ENCODE results near the gene SLC6A5.

DNA sequence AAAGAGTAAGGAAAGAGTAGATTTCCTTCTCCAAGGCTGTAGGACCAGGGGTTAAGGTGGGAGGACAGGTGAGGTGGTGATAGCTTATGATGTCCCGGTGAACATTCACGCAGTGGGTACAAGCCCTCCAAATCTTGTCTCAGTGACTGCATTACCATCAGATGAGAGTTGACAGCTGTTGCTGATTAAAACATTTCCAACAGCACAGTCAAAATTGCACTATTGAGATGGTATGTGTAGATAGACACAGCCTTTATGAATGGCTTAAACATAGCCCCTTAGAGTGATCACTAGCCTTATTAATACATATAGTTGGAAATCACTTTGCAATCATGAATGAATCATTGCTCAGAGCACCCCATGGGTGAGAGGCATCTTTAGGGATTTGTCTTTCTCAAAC, 77.2 kb downstream of the SLC6A5 start:
- TF ChIP-seq, protein P1, sequence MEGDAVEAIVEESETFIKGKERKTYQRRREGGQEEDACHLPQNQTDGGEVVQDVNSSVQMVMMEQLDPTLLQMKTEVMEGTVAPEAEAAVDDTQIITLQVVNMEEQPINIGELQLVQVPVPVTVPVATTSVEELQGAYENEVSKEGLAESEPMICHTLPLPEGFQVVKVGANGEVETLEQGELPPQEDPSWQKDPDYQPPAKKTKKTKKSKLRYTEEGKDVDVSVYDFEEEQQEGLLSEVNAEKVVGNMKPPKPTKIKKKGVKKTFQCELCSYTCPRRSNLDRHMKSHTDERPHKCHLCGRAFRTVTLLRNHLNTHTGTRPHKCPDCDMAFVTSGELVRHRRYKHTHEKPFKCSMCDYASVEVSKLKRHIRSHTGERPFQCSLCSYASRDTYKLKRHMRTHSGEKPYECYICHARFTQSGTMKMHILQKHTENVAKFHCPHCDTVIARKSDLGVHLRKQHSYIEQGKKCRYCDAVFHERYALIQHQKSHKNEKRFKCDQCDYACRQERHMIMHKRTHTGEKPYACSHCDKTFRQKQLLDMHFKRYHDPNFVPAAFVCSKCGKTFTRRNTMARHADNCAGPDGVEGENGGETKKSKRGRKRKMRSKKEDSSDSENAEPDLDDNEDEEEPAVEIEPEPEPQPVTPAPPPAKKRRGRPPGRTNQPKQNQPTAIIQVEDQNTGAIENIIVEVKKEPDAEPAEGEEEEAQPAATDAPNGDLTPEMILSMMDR (IDR thresholded peaks at IDR 0.05; ENCODE audit: poor library complexity), result no peak
- TF ChIP-seq EZH2phosphoT487 (IDR thresholded peaks at IDR 0.05; ENCODE audit: low read depth, severe bottlenecking, unreplicated experiment), result no peak

All from hepatocyte (in vitro differentiated cells).